Measurements from ENCODE around the gene IFITM1. TPM values are rescaled to one million over a fixed set of nuclear protein-coding genes. Genes with fewer than 3 reads are reported as not detected.
A peak's percentile ranks its signal among the peaks of the same experiment; 100 is the strongest.
"Not testable (repeated sequence)": the region's sequence is repeated elsewhere in the genome, so short reads cannot be mapped to it uniquely, and the experiment has no call there.

The IFITM1 gene
- 72.7 and 77.3 TPM in 2 replicates for total RNA-seq (2014; rRNA removed; shearing (Covaris generic))
- polyA plus RNA-seq (2016; fragmentation: Nextera tagmentation; extraction: Ambion mirVana): 180 and 187 TPM in 2 replicates

GRCh38 chr11:313787-314553 is at the start of gene IFITM1:
Gene IFITM1, plus strand, starts transcription at chr11:314040. Its CDS starts 131 bp downstream, at chr11:314171.
- Histone ChIP-seq H3K36me3 (ENCODE audit: low read depth) (no peaks in the 10 kb centered on the region), H3K4me3 (peak within 1 kb of the TSS; percentile 79), H3K79me2 (ENCODE audit: insufficient read depth) (peaks cover 48% of the 10 kb centered on the region), H2AFZ (peak within 1 kb of the TSS; percentile 20), H3K4me2 (ENCODE audit: unreplicated experiment) (peak within 1 kb of the TSS; percentile 82), H3K27ac (peak within 1 kb of the TSS; percentile 55), H3K9me2 (ENCODE audit: insufficient read depth) (no peaks in the 10 kb centered on the region), H3K27me3 (replicated peaks; ENCODE audit: insufficient read depth) (no peaks in the 10 kb centered on the region), H3K9me3 (ENCODE audit: low read depth) (no peaks in the 10 kb centered on the region), H3K4me1 (ENCODE audit: insufficient read depth) (peaks cover 32% of the 10 kb centered on the region), H3K9ac (peak within 1 kb of the TSS; percentile 80), H3F3A (ENCODE audit: insufficient read depth) (peaks cover 37% of the 10 kb centered on the region), H4K20me1 (ENCODE audit: insufficient read depth) (no peaks in the 10 kb centered on the region)
- peak; percentile 85 for DNase-seq
- 0 to 2% methylated on average over 17 to 18 of the region's 18 CpGs for whole genome bisulfite sequencing, 2 experiments (ENCODE audit: low coverage in 1 of 2, low lambda C conversion rate in 2 of 2, missing lambda C conversion rate in 2 of 2)
- in situ Hi-C loops (cut with MboI): no loop called here
- TF ChIP-seq EZH2phosphoT487 (IDR thresholded peaks at IDR 0.05; ENCODE audit: insufficient read depth, low read depth): no peak
- no peak for TF ChIP-seq EZH2 (IDR thresholded peaks at IDR 0.05; ENCODE audit: insufficient read depth, poor library complexity, severe bottlenecking)

GRCh38 chr11:266676-267439 is 47.0 kb upstream of the IFITM1 start:
- peak; percentile 18 for DNase-seq
- no peaks in the 10 kb centered on the region for H3K9me3 ChIP-seq (ENCODE audit: low read depth)
- H4K20me1 ChIP-seq (ENCODE audit: insufficient read depth): no peaks in the 10 kb centered on the region
- in situ Hi-C loops (cut with MboI): no loop called here
- no peaks in the 10 kb centered on the region for H3K9me2 ChIP-seq (ENCODE audit: insufficient read depth)
- TF ChIP-seq EZH2phosphoT487 (IDR thresholded peaks at IDR 0.05; ENCODE audit: insufficient read depth, low read depth) (no peak), EZH2 (IDR thresholded peaks at IDR 0.05; ENCODE audit: insufficient read depth, poor library complexity, severe bottlenecking) (no peak)
- no peak overlapping the region for H3K9ac ChIP-seq
- WGBS, 2 experiments (ENCODE audit: low coverage in 1 of 2, low lambda C conversion rate in 2 of 2, missing lambda C conversion rate in 2 of 2): 85 to 88% methylated on average over 9 to 12 of the region's 13 CpGs
- H3F3A ChIP-seq (ENCODE audit: insufficient read depth): peaks cover 4% of the 10 kb centered on the region
- H3K79me2 ChIP-seq (ENCODE audit: insufficient read depth): no peaks in the 10 kb centered on the region
- no peak overlapping the region for H2AFZ ChIP-seq
- no peak overlapping the region for H3K27ac ChIP-seq
- no peak overlapping the region for H3K4me2 ChIP-seq (ENCODE audit: unreplicated experiment)
- H3K4me1 ChIP-seq (ENCODE audit: insufficient read depth): no peaks in the 10 kb centered on the region
- H3K36me3 ChIP-seq (ENCODE audit: low read depth): no peaks in the 10 kb centered on the region
- H3K27me3 ChIP-seq (replicated peaks; ENCODE audit: insufficient read depth): no peaks in the 10 kb centered on the region
- H3K4me3 ChIP-seq: no peak overlapping the region

- Histone ChIP-seq H3K27me3 (replicated peaks; ENCODE audit: insufficient read depth) (no peaks in the 10 kb centered on the region), H3F3A (ENCODE audit: insufficient read depth) (peaks cover 4% of the 10 kb centered on the region), H2AFZ (no peak overlapping the region), H3K9me2 (ENCODE audit: insufficient read depth) (no peaks in the 10 kb centered on the region), H3K9ac (no peak overlapping the region), H3K27ac (no peak overlapping the region), H4K20me1 (ENCODE audit: insufficient read depth) (no peaks in the 10 kb centered on the region), H3K36me3 (ENCODE audit: low read depth) (no peaks in the 10 kb centered on the region), H3K4me3 (no peak overlapping the region), H3K4me2 (ENCODE audit: unreplicated experiment) (no peak overlapping the region), H3K4me1 (ENCODE audit: insufficient read depth) (no peaks in the 10 kb centered on the region), H3K9me3 (ENCODE audit: low read depth) (no peaks in the 10 kb centered on the region), H3K79me2 (ENCODE audit: insufficient read depth) (no peaks in the 10 kb centered on the region)
- in situ Hi-C loops (cut with MboI): no loop called here
- no peak for TF ChIP-seq EZH2 (IDR thresholded peaks at IDR 0.05; ENCODE audit: insufficient read depth, poor library complexity, severe bottlenecking)
- no peak for TF ChIP-seq EZH2phosphoT487 (IDR thresholded peaks at IDR 0.05; ENCODE audit: insufficient read depth, low read depth)
- WGBS, 2 experiments (ENCODE audit: low coverage in 1 of 2, low lambda C conversion rate in 2 of 2, missing lambda C conversion rate in 2 of 2): 51 to 60% methylated on average over 11 to 18 of the region's 18 CpGs
- DNase-seq: peak; percentile 29
Measured at GRCh38 chr11:267491-267994, 46.3 kb upstream of the IFITM1 start.

- Histone ChIP-seq H3K4me3 (peak overlapping the region; percentile 27), H3K9ac (0 out of 2 replicates have a peak overlapping the region, but pooled peaks have one; percentile 7), H3K4me2 (ENCODE audit: unreplicated experiment) (peak overlapping the region; percentile 61), H2AFZ (peak overlapping the region; percentile 8)
- H3K9me3 ChIP-seq (ENCODE audit: low read depth); H3K27ac ChIP-seq; H3K79me2 ChIP-seq (ENCODE audit: insufficient read depth); H3K36me3 ChIP-seq (ENCODE audit: low read depth); H3K27me3 ChIP-seq (replicated peaks; ENCODE audit: insufficient read depth); in situ Hi-C loops (cut with MboI); H3K9me2 ChIP-seq (ENCODE audit: insufficient read depth); H3F3A ChIP-seq (ENCODE audit: insufficient read depth); H3K4me1 ChIP-seq (ENCODE audit: insufficient read depth); H4K20me1 ChIP-seq (ENCODE audit: insufficient read depth): not testable (repeated sequence)
- 27 to 39% methylated on average over 16 of the region's 16 CpGs for WGBS, 2 experiments (ENCODE audit: low coverage in 1 of 2, low lambda C conversion rate in 2 of 2, missing lambda C conversion rate in 2 of 2)
- peak; percentile 79 for DNase-seq
Measured at GRCh38 chr11:268716-269145, 45.1 kb upstream of the IFITM1 start.
